Fibroblast of skin of left quadriceps (primary cell): ENCODE measurements around the gene MOB3B.
A peak's percentile ranks its signal among the peaks of the same experiment; 100 is the strongest.

Source experiments
- DNase-seq, 2 experiments: peaks; one replicate each; pipeline ENCODE4 v3.0.0-alpha.2; 2013; ENCODE audit warnings: low read depth in 2 of 2

The MOB3B gene

DNA sequence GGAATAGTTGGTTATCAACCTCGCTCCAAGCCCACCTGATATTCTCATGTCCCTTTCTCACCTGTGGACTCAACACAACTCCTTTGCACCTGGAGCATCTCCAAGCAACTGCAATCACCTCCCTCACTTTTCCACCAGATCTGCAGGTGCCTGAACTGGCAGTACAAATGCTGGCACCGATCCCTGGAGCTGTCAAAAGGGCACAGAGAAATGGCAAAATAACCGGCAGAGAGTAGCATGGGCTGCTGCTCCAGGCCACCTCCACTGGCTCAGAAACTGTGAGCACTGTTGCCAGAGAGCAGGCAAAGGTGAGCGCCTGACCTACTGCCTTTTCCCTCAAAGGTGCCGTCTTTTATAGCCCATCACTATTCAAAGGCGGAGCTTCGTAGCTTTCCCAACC, 247.3 kb downstream of the MOB3B start:
- no peak for DNase-seq

GRCh38 chr9:27280860-27281259, 248.8 kb downstream of the MOB3B start:
- DNase-seq, result no peak

DNA sequence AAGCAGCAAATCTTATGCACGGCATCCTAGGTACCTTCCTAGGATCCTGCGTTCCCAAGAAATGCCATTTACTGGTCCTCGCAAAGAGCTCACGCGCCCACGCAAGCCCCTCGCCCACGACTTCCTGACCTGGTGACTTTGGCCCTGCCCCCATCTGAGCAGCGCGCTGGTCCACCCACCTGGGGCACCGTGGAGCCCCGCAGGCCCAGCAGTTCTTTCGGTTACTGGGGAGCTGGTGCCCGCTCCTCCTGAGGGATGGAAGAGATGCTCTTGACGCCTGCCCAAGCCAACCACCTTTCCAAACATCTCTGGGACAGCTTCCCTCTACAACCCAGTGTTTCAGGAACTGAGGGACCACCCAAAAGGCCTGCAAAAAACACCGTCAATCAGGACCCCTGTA, 249.4 kb downstream of the MOB3B start:
- DNase-seq, result no peak

- DNase-seq, result no peak
Observed at GRCh38 chr9:27279611-27280010, 250.0 kb downstream of the MOB3B start.

DNA sequence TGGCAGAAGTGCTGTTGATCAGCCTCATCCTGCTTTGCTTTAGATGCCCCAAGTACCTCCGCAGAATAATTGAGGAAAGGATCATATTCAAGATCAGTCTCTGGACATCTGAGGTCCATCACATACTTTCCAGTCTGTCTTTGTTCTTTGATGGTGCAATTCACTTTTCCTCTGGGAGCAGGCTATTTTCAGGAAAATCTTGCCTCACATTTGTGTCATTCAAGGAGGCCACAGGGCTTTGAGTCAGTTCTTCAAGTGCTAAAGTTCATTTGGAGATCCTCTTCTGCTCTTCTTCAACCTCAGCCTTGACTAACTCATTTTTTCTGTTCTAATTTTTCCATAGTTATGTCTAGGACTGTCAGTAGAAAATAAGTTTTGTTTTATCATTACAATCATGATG, 251.2 kb downstream of the MOB3B start:
- DNase-seq, result no peak

DNA sequence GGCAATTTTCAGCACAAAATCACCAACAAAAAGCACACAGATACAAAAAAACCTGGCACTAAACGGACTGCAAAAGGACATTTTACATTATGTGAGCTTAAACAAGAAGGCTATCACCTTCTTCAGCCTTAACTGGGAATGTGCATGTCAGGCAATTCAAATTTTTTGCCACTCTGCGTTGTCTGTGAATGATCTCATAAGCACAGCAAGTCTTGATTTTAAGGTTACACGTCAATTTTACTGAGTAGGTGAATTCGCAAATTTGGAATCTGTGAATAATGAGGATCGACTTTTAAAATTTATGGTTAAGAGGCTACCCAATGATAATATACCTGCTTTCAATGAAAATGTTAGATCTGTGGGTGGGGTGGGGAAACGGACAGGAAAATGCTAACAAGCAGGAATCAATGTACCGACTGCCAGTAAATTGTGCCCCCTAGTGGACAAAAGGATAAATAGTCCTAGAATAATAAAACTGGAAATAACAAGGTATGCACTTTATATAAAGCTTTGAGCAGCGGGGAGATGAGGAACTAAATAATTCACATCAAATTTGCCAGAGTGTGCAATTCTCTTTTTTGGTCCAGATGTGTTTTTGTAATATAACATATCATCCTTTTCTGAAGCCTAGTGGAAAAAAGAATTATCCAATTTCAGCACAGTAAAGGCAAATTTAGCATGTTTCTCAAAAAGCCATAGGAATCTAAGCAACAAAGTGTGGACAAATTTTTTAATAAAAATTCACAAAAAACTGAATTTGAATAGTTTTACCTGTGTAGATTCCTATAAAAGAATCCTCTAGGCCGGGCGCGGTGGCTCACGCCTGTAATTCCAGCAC, 253.2 kb downstream of the MOB3B start:
- peak; percentile 28 to 32 for DNase-seq
